ENCODE results near the gene ARL15. TPM values are rescaled to one million over a fixed set of nuclear protein-coding genes. Genes with fewer than 3 reads are reported as not detected.

Gene ARL15
- total RNA-seq, 1 donor from 2014 or later: 14.0 TPM

DNA sequence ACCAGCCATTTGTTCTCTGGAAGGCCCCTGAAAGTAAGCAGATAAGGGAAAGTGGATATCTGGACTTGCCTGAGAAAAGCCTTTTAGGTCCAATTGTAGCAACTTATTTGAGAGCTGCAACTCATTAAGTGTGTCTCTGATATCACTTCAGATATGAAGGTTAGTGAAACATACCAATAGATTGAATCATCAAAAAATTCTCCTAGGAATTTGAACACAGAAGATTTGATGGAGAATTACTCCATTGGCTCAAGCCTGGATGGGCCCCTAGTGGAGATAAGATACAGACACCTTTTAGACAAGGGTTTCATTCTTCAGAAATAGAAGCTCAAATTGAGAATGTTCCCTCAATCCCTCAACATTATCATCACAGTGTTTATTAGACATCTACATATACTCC lies 393.3 kb downstream of the ARL15 start:
- TF ChIP-seq, protein P1, sequence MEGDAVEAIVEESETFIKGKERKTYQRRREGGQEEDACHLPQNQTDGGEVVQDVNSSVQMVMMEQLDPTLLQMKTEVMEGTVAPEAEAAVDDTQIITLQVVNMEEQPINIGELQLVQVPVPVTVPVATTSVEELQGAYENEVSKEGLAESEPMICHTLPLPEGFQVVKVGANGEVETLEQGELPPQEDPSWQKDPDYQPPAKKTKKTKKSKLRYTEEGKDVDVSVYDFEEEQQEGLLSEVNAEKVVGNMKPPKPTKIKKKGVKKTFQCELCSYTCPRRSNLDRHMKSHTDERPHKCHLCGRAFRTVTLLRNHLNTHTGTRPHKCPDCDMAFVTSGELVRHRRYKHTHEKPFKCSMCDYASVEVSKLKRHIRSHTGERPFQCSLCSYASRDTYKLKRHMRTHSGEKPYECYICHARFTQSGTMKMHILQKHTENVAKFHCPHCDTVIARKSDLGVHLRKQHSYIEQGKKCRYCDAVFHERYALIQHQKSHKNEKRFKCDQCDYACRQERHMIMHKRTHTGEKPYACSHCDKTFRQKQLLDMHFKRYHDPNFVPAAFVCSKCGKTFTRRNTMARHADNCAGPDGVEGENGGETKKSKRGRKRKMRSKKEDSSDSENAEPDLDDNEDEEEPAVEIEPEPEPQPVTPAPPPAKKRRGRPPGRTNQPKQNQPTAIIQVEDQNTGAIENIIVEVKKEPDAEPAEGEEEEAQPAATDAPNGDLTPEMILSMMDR (IDR thresholded peaks at IDR 0.05): peak; percentile 48
- no peak for DNase-seq (ENCODE audit: low spot score)
- Mint-ChIP-seq H3K9me3 (ENCODE audit: low read depth) (no peaks in the 10 kb centered on the region), H3K36me3 (ENCODE audit: low read depth) (no peaks in the 10 kb centered on the region), H3K27me3 (ENCODE audit: low read depth) (no peaks in the 10 kb centered on the region), H3K27ac (ENCODE audit: unreplicated experiment) (no peak overlapping the region), H3K4me3 (ENCODE audit: unreplicated experiment) (no peak overlapping the region), H3K4me1 (ENCODE audit: low read depth) (peaks cover 8% of the 10 kb centered on the region)

DNA sequence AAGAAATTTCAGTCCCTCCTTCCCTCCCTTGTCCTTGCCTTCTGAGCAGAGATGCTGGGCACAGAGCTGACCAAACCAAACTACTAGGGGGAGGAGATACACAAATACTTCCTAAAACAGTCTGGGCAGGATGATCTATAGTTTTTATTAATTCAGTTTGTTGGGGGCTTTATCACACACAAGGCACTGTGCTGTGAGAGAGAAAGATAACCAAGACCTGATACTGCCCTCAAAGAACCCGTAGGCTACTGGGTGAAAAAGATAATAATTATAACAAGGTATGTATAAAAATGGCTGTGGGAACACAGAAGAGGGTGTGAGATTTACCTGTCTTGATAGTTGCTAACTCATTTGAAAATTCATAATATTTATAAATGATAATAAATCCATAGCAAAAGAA lies 395.3 kb downstream of the ARL15 start:
- TF ChIP-seq, protein P1 (IDR thresholded peaks at IDR 0.05): no peak

DNA sequence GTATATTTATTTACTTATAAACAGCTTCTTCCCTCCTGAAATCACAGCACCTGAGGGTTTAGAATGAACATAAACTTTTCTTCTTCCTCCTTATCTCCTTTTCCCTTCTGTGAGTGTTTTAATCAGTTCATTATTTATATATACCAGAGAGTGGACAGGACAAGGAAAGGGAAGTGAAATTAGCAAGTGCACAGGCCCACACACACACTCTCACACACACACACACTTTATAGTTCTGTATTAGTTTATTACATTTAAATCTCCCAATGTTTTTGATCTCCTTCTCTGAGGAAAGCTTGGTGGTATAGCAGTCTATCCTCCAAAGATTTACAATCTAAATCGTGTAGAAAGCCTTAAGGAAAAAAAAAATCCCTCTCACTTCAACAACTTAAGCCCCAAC lies 396.4 kb downstream of the ARL15 start:
- no peak for DNase-seq (ENCODE audit: low spot score)
- Mint-ChIP-seq H3K4me3 (ENCODE audit: unreplicated experiment) (no peak overlapping the region), H3K36me3 (ENCODE audit: low read depth) (no peaks in the 10 kb centered on the region), H3K27me3 (ENCODE audit: low read depth) (no peaks in the 10 kb centered on the region), H3K4me1 (ENCODE audit: low read depth) (peaks cover 8% of the 10 kb centered on the region), H3K9me3 (ENCODE audit: low read depth) (no peaks in the 10 kb centered on the region), H3K27ac (ENCODE audit: unreplicated experiment) (no peak overlapping the region)
- TF ChIP-seq, protein P1 (IDR thresholded peaks at IDR 0.05): no peak

More for the DNA sequence above, 395.3 kb downstream of the ARL15 start:
- H3K4me1 Mint-ChIP-seq (ENCODE audit: low read depth): peaks cover 8% of the 10 kb centered on the region
- no peaks in the 10 kb centered on the region for H3K27me3 Mint-ChIP-seq (ENCODE audit: low read depth)
- DNase-seq (ENCODE audit: low spot score): no peak
- no peaks in the 10 kb centered on the region for H3K36me3 Mint-ChIP-seq (ENCODE audit: low read depth)
- H3K4me3 Mint-ChIP-seq (ENCODE audit: unreplicated experiment): no peak overlapping the region
- no peak overlapping the region for H3K27ac Mint-ChIP-seq (ENCODE audit: unreplicated experiment)
- H3K9me3 Mint-ChIP-seq (ENCODE audit: low read depth): no peaks in the 10 kb centered on the region

DNA sequence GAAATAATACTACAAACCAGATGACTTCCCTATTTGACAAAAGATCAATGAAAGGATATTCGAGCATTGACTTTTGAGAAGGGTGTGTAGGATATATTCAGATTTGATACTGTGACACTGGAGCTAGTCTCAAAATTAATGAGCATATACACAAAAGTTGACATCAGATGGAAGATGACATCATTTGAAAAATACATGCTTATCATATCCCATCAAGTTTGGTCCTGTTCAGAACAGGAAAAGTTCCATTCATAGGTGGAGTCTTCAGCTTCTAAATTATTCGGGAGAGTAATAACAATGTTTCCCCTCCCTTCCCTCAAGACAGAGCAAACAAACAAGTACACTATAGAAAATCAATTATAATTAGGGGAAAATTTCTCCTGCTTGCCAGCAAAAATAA lies 401.6 kb downstream of the ARL15 start:
- no peak overlapping the region for H3K4me3 Mint-ChIP-seq (ENCODE audit: unreplicated experiment)
- TF ChIP-seq, protein P1 (IDR thresholded peaks at IDR 0.05): no peak
- H3K27ac Mint-ChIP-seq (ENCODE audit: unreplicated experiment): no peak overlapping the region
- no peak for DNase-seq (ENCODE audit: low spot score)
- no peaks in the 10 kb centered on the region for H3K27me3 Mint-ChIP-seq (ENCODE audit: low read depth)
- H3K9me3 Mint-ChIP-seq (ENCODE audit: low read depth): no peaks in the 10 kb centered on the region
- H3K36me3 Mint-ChIP-seq (ENCODE audit: low read depth): no peaks in the 10 kb centered on the region
- H3K4me1 Mint-ChIP-seq (ENCODE audit: low read depth): no peaks in the 10 kb centered on the region

DNA sequence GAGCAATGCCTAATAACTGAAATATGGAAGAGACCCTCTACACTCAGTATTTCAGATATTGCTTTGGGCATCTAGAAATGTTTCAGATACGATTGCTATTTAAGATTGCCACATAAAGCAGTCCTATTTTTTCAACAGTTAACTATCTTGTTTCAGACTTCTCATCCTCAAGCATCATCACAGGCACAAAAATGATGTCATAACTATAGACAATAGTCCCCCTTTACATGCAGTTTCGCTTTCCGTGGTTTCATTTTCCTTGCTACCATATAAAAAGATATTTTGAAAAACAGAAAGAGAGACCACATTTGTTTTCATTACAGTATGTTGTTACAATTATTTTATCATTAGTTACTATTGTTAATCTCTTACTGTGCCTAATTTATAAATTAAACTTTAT lies 402.5 kb downstream of the ARL15 start:
- no peak for DNase-seq (ENCODE audit: low spot score)
- Mint-ChIP-seq H3K36me3 (ENCODE audit: low read depth) (no peaks in the 10 kb centered on the region), H3K4me1 (ENCODE audit: low read depth) (no peaks in the 10 kb centered on the region), H3K9me3 (ENCODE audit: low read depth) (no peaks in the 10 kb centered on the region), H3K27me3 (ENCODE audit: low read depth) (no peaks in the 10 kb centered on the region), H3K27ac (ENCODE audit: unreplicated experiment) (no peak overlapping the region), H3K4me3 (ENCODE audit: unreplicated experiment) (no peak overlapping the region)
- TF ChIP-seq, protein P1 (IDR thresholded peaks at IDR 0.05): no peak

Measured in chondrocyte (in vitro differentiated cells).